Liver (tissue), 9 donors: ENCODE measurements around the gene C8G. TPM values are rescaled to one million over a fixed set of nuclear protein-coding genes. Genes with fewer than 3 reads are reported as not detected.

Source experiments
- DNase-seq: peaks from one replicate; pipeline ENCODE4 v3.0.0-alpha.2; 2017; ENCODE audit warnings: low spot score
- H3K27ac ChIP-seq, 2 donors: one replicate each; pipeline ENCODE4 v1.7.0; 2013; ENCODE audit warnings: inconsistent platforms in 2 of 2, low read length in 2 of 2, control low read depth in 1 of 2, low read depth in 1 of 2, mild to moderate bottlenecking in 1 of 2
- H3K27me3 ChIP-seq, 4 donors: one replicate each; pipeline versions ENCODE4 v1.6.1 to v1.7.0; 2013; ENCODE audit warnings: low read length in 3 of 4, inconsistent platforms in 1 of 4, mild to moderate bottlenecking in 1 of 4, moderate library complexity in 1 of 4; ENCODE audit not compliant: control insufficient read depth in 4 of 4, insufficient read depth in 4 of 4
- H3K36me3 ChIP-seq, 4 donors: one replicate each; pipeline versions ENCODE4 v1.6.1 to v1.7.0; 2013; ENCODE audit warnings: low read length in 3 of 4, mild to moderate bottlenecking in 3 of 4, low read depth in 1 of 4, moderate library complexity in 1 of 4; ENCODE audit not compliant: control insufficient read depth in 4 of 4, insufficient read depth in 3 of 4
- H3K4me1 ChIP-seq, 4 donors: one replicate each; pipeline versions ENCODE4 v1.6.1 to v1.7.0; 2013; ENCODE audit warnings: low read length in 3 of 4, mild to moderate bottlenecking in 3 of 4, moderate library complexity in 1 of 4; ENCODE audit not compliant: control insufficient read depth in 4 of 4, insufficient read depth in 4 of 4
- H3K4me3 ChIP-seq, 3 donors: one replicate each; pipeline versions ENCODE4 v1.6.1 to v1.7.0; 2013; ENCODE audit warnings: low read length in 3 of 3, control low read depth in 1 of 3, low read depth in 1 of 3, mild to moderate bottlenecking in 1 of 3
- H3K9ac ChIP-seq, 2 donors: one replicate each; pipeline ENCODE4 v1.7.0; 2013; ENCODE audit warnings: low read length in 2 of 2, mild to moderate bottlenecking in 2 of 2, moderate library complexity in 2 of 2, control low read depth in 1 of 2, low read depth in 1 of 2
- H3K9me3 ChIP-seq, 4 donors: one replicate each; pipeline versions ENCODE4 v1.6.1 to v1.7.0; 2013; ENCODE audit warnings: low read length in 3 of 4; ENCODE audit not compliant: control insufficient read depth in 4 of 4
- ATF3 ChIP-seq: IDR thresholded peaks from 2 replicates; pipeline ENCODE4 v1.6.1; 2016; ENCODE audit warnings: antibody characterized with exemption
- EGR1 ChIP-seq, 2 donors: IDR thresholded peaks; 2 replicates each; pipeline ENCODE4 v1.6.1; 2016 to 2018; ENCODE audit warnings: antibody characterized with exemption in 2 of 2, low read depth in 2 of 2
- FOXA1 ChIP-seq: IDR thresholded peaks from 2 replicates; pipeline ENCODE4 v1.6.1; 2016; ENCODE audit warnings: antibody characterized with exemption
- GABPA ChIP-seq, 2 donors: IDR thresholded peaks in 1 of 2; conservative IDR thresholded peaks in 1 of 2; 2 replicates each; pipeline ENCODE4 v1.6.1; 2016; ENCODE audit warnings: antibody characterized with exemption in 2 of 2, mild to moderate bottlenecking in 1 of 2, moderate library complexity in 1 of 2
- HNF4A ChIP-seq, 2 donors: conservative IDR thresholded peaks; 2 replicates each; pipeline ENCODE4 v1.6.1; 2016; ENCODE audit warnings: antibody characterized with exemption in 2 of 2, mild to moderate bottlenecking in 2 of 2
- HNF4G ChIP-seq: IDR thresholded peaks from 2 replicates; pipeline ENCODE4 v1.6.1; 2016; ENCODE audit warnings: antibody characterized with exemption
- JUND ChIP-seq, 2 donors: IDR thresholded peaks; 2 replicates each; pipeline ENCODE4 v1.6.1; 2016; ENCODE audit warnings: antibody characterized with exemption in 2 of 2
- MAX ChIP-seq: IDR thresholded peaks from 2 replicates; pipeline ENCODE4 v1.6.1; 2016; ENCODE audit warnings: antibody characterized with exemption
- NR2F2 ChIP-seq: IDR thresholded peaks from 2 replicates; pipeline ENCODE4 v1.6.1; 2016; ENCODE audit warnings: antibody characterized with exemption
- RAD21 ChIP-seq, 2 donors: IDR thresholded peaks; 2 replicates each; pipeline ENCODE4 v1.6.1; 2016; ENCODE audit warnings: antibody characterized with exemption in 2 of 2, mild to moderate bottlenecking in 2 of 2
- RXRA ChIP-seq, 2 donors: IDR thresholded peaks; 2 replicates each; pipeline ENCODE4 v1.6.1; 2017 to 2018; ENCODE audit warnings: antibody characterized with exemption in 2 of 2, mild to moderate bottlenecking in 1 of 2
- TAF1 ChIP-seq: conservative IDR thresholded peaks from 2 replicates; pipeline ENCODE4 v1.6.1; 2016; ENCODE audit warnings: antibody characterized with exemption, mild to moderate bottlenecking
- YY1 ChIP-seq: IDR thresholded peaks from 2 replicates; pipeline ENCODE4 v1.6.1; 2016; ENCODE audit warnings: antibody characterized with exemption, mild to moderate bottlenecking
- ZBTB33 ChIP-seq: IDR thresholded peaks from 2 replicates; pipeline ENCODE4 v1.6.1; 2016; ENCODE audit warnings: antibody characterized with exemption
- WGBS: extraction: QIAGEN DNeasy Blood & Tissue Kit; methylation state at CpG from one replicate; pipeline ENCODE4 v1.1.7; 2013; 5-methylcytosine and 5-hydroxymethylcytosine counted together
- polyA plus RNA-seq, 2 donors: library from polyadenylated mRNA; stranded (reverse) in 1 of 2; unstranded in 1 of 2; fragments of 200-250 nt in 1 of 2; fragments of >200 nt in 1 of 2; fragmentation: Nextera tagmentation in 1 of 2; extraction: Ambion mirVana in 1 of 2; gene quantifications; one replicate each; pipeline versions ENCODE4 v1.2.1 to v1.2.3, GENCODE V29; 2013 to 2015
- total RNA-seq, 2 donors: library from RNA; depleted of rRNA; stranded (reverse); fragments of >200 nt; gene quantifications; one replicate each; pipeline ENCODE4 v1.2.3, GENCODE V29; 2014
- donor health status: healthy.
- donor health status: healthy.
- donor health status: healthy.
- donor health status: healthy.
- donor health status: healthy.

Gene C8G
- total and polyA plus RNA-seq, 4 donors = 25.1 to 1,117 (median 607) TPM

- Histone ChIP-seq H3K9me3 (no peaks in the 10 kb centered on the region), H3K4me3 (peak overlapping the region; percentile 61 to 81 (median 79)), H3K36me3 (peaks cover 0 to 3% (median 0%) of the 10 kb centered on the region in 4 donors), H3K4me1 (peaks cover 7 to 32% (median 15%) of the 10 kb centered on the region in 4 donors), H3K9ac (peak overlapping the region in 1 of 2 donors; percentile 92), H3K27me3 (no peaks in the 10 kb centered on the region), H3K27ac (peak overlapping the region in 1 of 2 donors; percentile 67)
- no peak for DNase-seq
- TF ChIP-seq MAX (no peak), EGR1 (IDR thresholded peaks at IDR 0.05; ENCODE audit: low read depth in 2 of 2) (no peak)
- 54% methylated on average over 18 of the region's 18 CpGs for WGBS
These were observed 47.9 kb downstream of the C8G start for GRCh38 chr9:136992819-136993369.

GRCh38 chr9:136994180-136994887 lies 49.3 kb downstream of the C8G start:
- 69% methylated on average over 54 of the region's 54 CpGs for WGBS
- H3K36me3 ChIP-seq = peaks cover 0 to 3% (median 0%) of the 10 kb centered on the region in 4 donors

GRCh38 chr9:136994888-136995230 lies 49.8 kb downstream of the C8G start:
- no peak overlapping the region for H3K9ac ChIP-seq
- TF ChIP-seq FOXA1 (no peak), JUND (IDR thresholded peaks at IDR 0.05) (no peak), GABPA (IDR thresholded peaks at IDR 0.05 in 1 of 2, conservative IDR thresholded peaks at IDR 0.05 in 1 of 2) (no peak), HNF4G (no peak), MAX (no peak), ZBTB33 (no peak), TAF1 (no peak)
- 39% methylated on average over 40 of the region's 40 CpGs for WGBS
- no peak for DNase-seq
- no peaks in the 10 kb centered on the region for H3K27me3 ChIP-seq
- no peak overlapping the region for H3K4me3 ChIP-seq
- peaks cover 7 to 32% (median 15%) of the 10 kb centered on the region in 4 donors for H3K4me1 ChIP-seq
- no peak overlapping the region for H3K27ac ChIP-seq
- peaks cover 0 to 3% (median 0%) of the 10 kb centered on the region in 4 donors for H3K36me3 ChIP-seq
- H3K9me3 ChIP-seq = no peaks in the 10 kb centered on the region

More at GRCh38 chr9:136994180-136994887, 49.3 kb downstream of the C8G start:
- Histone ChIP-seq H3K27ac (no peak overlapping the region), H3K4me1 (peaks cover 7 to 32% (median 15%) of the 10 kb centered on the region in 4 donors), H3K9ac (no peak overlapping the region), H3K9me3 (no peaks in the 10 kb centered on the region), H3K4me3 (no peak overlapping the region), H3K27me3 (no peaks in the 10 kb centered on the region)
- DNase-seq = no peak
- no peak for TF ChIP-seq HNF4A (conservative IDR thresholded peaks at IDR 0.05)
- TF ChIP-seq RXRA (IDR thresholded peaks at IDR 0.05) = no peak
- TF ChIP-seq YY1 = no peak
- no peak for TF ChIP-seq RAD21 (IDR thresholded peaks at IDR 0.05)
- TF ChIP-seq ATF3 = no peak
- TF ChIP-seq NR2F2 = no peak
- no peak for TF ChIP-seq MAX
